ENCODE measurements around the gene DAAM2.

DAAM2 gene

DNA sequence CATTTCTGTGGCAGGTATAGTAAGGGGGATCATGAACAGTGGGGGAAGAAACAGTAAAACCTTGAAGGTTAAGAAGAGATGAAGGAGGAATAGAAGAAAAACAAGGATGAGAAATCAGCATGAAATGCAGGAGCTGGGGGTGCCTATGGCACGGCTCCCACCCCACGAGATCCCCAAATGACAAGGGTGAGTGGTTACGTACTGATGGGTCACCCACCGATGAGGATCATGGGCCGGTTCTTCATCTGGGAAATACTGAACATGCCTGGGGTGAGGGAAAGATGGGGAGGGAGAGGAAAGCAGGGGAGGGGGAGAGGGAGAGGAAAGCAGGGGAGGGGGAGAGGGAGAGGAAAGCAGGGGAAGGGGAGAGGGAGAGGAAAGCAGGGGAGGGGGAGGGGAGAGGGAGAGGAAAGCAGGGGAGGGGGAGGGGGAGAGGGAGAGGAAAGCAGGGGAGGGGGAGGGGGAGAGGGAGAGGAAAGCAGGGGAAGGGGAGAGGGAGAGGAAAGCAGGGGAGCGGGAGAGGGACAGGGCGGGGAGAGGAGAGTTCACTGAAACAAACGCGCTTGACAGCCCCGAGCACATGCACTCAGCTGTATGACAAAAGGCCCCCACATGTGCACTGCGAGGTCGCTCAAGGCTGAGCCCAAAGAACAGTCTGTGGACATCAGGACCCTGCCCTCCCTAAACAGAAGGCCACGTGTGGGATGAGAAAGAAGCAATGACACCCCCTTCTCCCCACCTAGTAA lies 116.8 kb downstream of the DAAM2 start:
- TF ChIP-seq ZFX (IDR thresholded peaks at IDR 0.05) (no peak), CTCF (conservative IDR thresholded peaks at IDR 0.05) (no peak)

DNA sequence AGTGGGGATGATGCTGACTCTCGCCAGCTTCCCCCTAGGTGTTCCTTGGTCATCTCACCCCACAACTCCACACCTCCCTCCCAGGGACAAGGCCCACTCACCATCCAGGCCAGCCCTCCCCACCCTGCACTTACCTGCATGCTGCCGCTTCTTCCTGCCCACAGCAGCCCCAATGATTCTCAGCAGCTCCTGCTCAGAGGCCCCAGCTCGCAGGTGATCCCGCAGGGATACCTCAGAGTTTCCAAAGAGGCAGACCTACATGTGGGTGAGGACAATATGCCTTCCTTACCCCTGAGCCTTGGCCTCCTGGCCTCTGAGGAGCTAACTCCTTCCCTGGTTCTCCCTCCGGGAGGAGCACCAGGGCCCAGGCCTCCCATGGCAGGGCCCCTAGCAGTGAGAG lies 117.5 kb downstream of the DAAM2 start:
- no peak overlapping the region for H3K27ac ChIP-seq
- TF ChIP-seq CTCF (conservative IDR thresholded peaks at IDR 0.05) (no peak), ZFX (IDR thresholded peaks at IDR 0.05) (no peak)

More for the DNA sequence above, 116.8 kb downstream of the DAAM2 start:
- no peak overlapping the region for H3K27ac ChIP-seq

- no peak for TF ChIP-seq CTCF (conservative IDR thresholded peaks at IDR 0.05)
- no peak for TF ChIP-seq ZFX (IDR thresholded peaks at IDR 0.05)
Observed at GRCh38 chr6:39910164-39910563, 118.0 kb downstream of the DAAM2 start.

DNA sequence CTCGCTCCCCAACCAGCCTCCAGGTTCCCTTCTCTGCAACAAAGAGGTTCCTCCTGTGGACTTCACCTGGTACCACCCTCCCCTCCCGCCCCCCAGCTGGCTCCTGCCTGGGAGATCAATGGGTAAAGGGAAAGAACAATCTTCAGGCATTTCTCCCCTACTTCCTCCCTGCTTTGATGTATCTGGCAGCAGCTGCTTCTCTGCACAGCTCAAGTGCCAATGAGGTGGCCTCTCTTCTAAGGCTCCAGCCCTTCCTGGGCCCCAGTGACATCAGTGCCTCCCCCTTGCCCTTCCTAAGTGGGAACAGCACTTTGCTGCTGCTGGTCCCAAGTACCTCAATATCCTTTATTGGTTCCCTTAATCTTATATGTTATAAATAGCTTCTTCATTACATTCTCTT lies 118.6 kb downstream of the DAAM2 start:
- TF ChIP-seq ZFX (IDR thresholded peaks at IDR 0.05) (no peak), CTCF (conservative IDR thresholded peaks at IDR 0.05) (no peak)

More at GRCh38 chr6:39910164-39910563, 118.0 kb downstream of the DAAM2 start:
- H3K27ac ChIP-seq = no peak overlapping the region

GRCh38 chr6:39911513-39912125 lies 119.4 kb downstream of the DAAM2 start:
- TF ChIP-seq CTCF (conservative IDR thresholded peaks at IDR 0.05) = no peak
- no peak for TF ChIP-seq ZFX (IDR thresholded peaks at IDR 0.05)
- H3K27ac ChIP-seq = no peak overlapping the region

More for the DNA sequence above, 118.6 kb downstream of the DAAM2 start:
- H3K27ac ChIP-seq = no peak overlapping the region

DNA sequence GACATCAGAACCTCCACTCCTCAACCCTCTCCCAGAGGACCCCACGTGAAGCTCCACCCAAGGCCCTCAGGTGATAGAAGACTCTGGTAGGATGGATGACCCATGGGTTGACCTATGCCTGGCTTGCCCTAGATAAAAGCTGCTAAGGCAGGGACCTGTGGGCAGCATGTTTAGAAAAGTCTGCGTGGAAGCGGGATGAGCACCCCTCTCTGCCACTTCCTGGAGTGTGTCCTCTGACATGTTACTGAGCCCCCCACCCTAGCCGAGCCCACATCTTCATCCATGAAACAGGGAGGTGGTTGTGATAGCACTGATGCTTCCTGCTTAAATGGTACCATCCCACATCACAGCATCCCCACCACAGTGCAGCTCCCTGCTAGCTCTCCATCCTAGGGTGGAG lies 120.3 kb downstream of the DAAM2 start:
- H3K27ac ChIP-seq = no peak overlapping the region
- TF ChIP-seq CTCF (conservative IDR thresholded peaks at IDR 0.05) (no peak), ZFX (IDR thresholded peaks at IDR 0.05) (no peak)

DNA sequence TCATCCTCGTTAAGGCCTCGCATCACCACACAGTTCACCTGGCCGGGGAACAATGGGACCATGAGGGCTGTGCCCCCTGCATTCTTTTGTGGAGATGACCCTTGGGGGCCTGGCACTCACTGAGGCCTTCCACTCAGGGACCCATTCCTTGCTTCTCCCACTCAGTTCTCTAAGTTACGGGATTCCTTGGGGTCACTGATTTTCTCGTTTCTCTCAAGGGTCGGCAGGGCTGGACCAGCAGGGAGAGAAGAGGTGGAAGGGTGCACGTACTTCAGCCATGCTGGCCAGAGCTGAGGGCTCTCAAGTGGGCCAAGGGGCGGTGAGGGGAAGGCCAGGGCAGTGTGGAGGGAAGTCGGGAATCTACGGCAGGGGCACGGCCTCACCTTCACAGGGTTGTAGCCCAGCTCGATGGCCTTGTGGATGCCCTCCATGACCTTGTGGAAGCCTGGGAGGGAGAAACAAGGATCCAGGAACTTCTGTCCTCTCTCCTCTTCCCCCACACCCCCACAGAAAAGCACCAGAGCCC lies 121.3 kb downstream of the DAAM2 start:
- TF ChIP-seq ZFX (IDR thresholded peaks at IDR 0.05) (no peak), CTCF (conservative IDR thresholded peaks at IDR 0.05) (no peak)
- H3K27ac ChIP-seq = no peak overlapping the region

Measured in C4-2B (cell line).